Uterus (tissue), 4 donors: Measurements from ENCODE around the gene CLMP. TPM values are rescaled to one million over a fixed set of nuclear protein-coding genes. Genes with fewer than 3 reads are reported as not detected.

ENCODE experiments used
- DNase-seq, 2 donors: peaks; one replicate each; pipeline ENCODE4 v3.0.0-alpha.2; 2019 to 2020
- H3K27ac ChIP-seq, 2 donors: fragments of 200-600 bp; sonication (generic); 1 replicate in 1 of 2; 2 replicates in 1 of 2; pipeline ENCODE4 v1.5.1; 2016 to 2018
- H3K27me3 ChIP-seq, 2 donors: fragments of 200-600 bp; sonication (generic); one replicate each; pipeline ENCODE4 v1.5.1; 2018 to 2019; ENCODE audit warnings: control low read depth in 1 of 2
- H3K36me3 ChIP-seq, 2 donors: fragments of 200-600 bp; sonication (generic); one replicate each; pipeline ENCODE4 v1.5.1; 2019; ENCODE audit warnings: control low read depth in 1 of 2
- H3K4me1 ChIP-seq, 2 donors: fragments of 200-600 bp; sonication (generic); one replicate each; pipeline ENCODE4 v1.5.1; 2018 to 2019; ENCODE audit warnings: control low read depth in 1 of 2
- H3K4me3 ChIP-seq, 2 donors: fragments of 200-600 bp; sonication (generic); 1 replicate in 1 of 2; 2 replicates in 1 of 2; pipeline ENCODE4 v1.5.1; 2018 to 2019; ENCODE audit warnings: mild to moderate bottlenecking in 1 of 2
- H3K9me3 ChIP-seq, 2 donors: fragments of 200-600 bp; sonication (generic); one replicate each; pipeline ENCODE4 v1.5.1; 2019; ENCODE audit warnings: control low read depth in 1 of 2
- POLR2A ChIP-seq, 2 donors: fragments of 450-650 bp; IDR thresholded peaks; one replicate each; pipeline ENCODE4 v1.6.1; 2016; ENCODE audit warnings: antibody characterized with exemption in 2 of 2, mild to moderate bottlenecking in 1 of 2, moderate library complexity in 1 of 2
- intact Hi-C: fragments of 100-400 bp; cut with DNase I; formaldehyde crosslinking; loops from one replicate; pipeline ENCODE4 v1.15.1; 2023; ENCODE audit warnings: low total_unique reads
- total RNA-seq, 4 donors: library from RNA; depleted of rRNA in 3 of 4; stranded (reverse); fragments of >200 nt in 3 of 4; gene quantifications; one replicate each; pipeline versions ENCODE4 v1.1.0 to v1.2.4, GENCODE V29; 2014 to 2023
- TF ChIP-seq, protein P1 (sequence below), 4 experiments: fragments of 200-600 bp in 2 of 4; fragments of 450-650 bp in 2 of 4; sonication (generic) in 2 of 4; IDR thresholded peaks; one replicate each; pipeline ENCODE4 v1.5.1; 2016 to 2019; ENCODE audit warnings: antibody characterized with exemption in 4 of 4, mild to moderate bottlenecking in 2 of 4, moderate library complexity in 1 of 4
- donor health status: DM: yes; HTN: yes; CAD: no.

CLMP gene
- total RNA-seq, 4 donors from 2014 or later, result 51.6 to 143 (median 95.7) TPM

DNA sequence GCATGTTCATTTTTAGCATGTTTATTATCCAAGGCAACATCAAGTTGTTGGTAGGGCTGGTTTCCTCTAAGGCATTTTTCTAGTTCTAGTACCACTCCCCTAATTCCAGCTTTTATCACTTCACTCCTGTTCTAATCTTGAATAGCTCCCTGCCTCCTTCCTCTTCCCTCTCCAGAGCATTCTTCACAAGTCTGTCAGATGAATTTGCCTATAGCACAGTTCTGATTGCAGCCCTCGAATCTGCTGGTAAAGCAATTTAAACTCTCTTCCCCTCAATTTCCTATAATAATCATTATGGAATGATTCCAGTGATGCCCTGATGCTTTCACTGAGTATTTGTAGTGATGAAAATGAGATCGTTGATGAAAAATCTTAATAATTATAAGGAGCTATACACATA, 43.3 kb downstream of the CLMP start:
- no peak overlapping the region for H3K27ac ChIP-seq
- TF ChIP-seq, protein P1, sequence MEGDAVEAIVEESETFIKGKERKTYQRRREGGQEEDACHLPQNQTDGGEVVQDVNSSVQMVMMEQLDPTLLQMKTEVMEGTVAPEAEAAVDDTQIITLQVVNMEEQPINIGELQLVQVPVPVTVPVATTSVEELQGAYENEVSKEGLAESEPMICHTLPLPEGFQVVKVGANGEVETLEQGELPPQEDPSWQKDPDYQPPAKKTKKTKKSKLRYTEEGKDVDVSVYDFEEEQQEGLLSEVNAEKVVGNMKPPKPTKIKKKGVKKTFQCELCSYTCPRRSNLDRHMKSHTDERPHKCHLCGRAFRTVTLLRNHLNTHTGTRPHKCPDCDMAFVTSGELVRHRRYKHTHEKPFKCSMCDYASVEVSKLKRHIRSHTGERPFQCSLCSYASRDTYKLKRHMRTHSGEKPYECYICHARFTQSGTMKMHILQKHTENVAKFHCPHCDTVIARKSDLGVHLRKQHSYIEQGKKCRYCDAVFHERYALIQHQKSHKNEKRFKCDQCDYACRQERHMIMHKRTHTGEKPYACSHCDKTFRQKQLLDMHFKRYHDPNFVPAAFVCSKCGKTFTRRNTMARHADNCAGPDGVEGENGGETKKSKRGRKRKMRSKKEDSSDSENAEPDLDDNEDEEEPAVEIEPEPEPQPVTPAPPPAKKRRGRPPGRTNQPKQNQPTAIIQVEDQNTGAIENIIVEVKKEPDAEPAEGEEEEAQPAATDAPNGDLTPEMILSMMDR (IDR thresholded peaks at IDR 0.05), result no peak
- no peak for TF ChIP-seq POLR2A (IDR thresholded peaks at IDR 0.05)
- H3K4me3 ChIP-seq, result no peak overlapping the region
- H3K9me3 ChIP-seq, result no peaks in the 10 kb centered on the region
- DNase-seq, result no peak
- intact Hi-C loops, result no loop called here
- no peaks in the 10 kb centered on the region for H3K27me3 ChIP-seq
- H3K36me3 ChIP-seq, result no peaks in the 10 kb centered on the region
- no peaks in the 10 kb centered on the region for H3K4me1 ChIP-seq

DNA sequence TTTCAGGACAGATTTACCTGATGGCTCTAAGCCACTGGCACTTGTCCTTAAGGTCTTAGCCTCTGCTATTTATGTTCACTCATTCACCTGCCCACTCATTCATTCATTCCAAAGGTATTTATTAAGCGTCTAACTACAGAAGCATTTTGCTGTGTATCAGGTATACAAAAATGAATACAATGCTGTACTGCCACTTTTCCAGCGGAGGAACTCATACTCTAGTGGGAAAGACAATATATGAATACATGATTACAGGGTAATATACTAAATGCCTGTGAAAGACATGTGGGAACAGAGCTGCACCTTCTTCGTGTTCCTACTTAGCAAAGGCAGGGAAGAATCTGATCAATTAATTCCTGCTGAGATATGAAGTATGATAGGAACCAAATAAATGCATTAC, 43.7 kb downstream of the CLMP start:
- intact Hi-C loops, result no loop called here
- no peaks in the 10 kb centered on the region for H3K27me3 ChIP-seq

DNA sequence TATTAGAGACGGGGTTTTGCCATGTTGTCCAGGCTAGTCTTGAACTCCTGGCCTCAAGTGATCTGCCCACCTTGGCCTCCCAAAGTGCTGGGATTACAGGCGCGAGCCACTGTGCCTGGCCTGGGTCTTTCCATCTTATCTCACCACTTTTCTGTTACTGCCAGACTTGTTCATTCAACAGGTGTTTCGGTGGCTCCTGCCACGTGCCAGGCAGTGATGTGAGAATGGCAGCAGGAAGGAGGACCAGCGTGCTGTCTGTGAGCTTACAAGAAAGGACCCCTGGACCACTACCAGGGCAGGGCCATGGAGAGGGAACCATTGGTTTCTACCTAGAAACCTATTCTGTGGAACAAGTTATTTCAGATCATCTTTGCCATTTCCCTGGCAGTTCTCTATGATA, 44.2 kb downstream of the CLMP start:
- Histone ChIP-seq H3K4me1 (no peaks in the 10 kb centered on the region), H3K4me3 (no peak overlapping the region), H3K27me3 (no peaks in the 10 kb centered on the region), H3K27ac (no peak overlapping the region), H3K36me3 (no peaks in the 10 kb centered on the region), H3K9me3 (no peaks in the 10 kb centered on the region)
- TF ChIP-seq POLR2A (IDR thresholded peaks at IDR 0.05), result no peak
- TF ChIP-seq, protein P1 (IDR thresholded peaks at IDR 0.05), result no peak
- intact Hi-C loops, result no loop called here
- no peak for DNase-seq

More for the DNA sequence above, 43.7 kb downstream of the CLMP start:
- no peak for TF ChIP-seq POLR2A (IDR thresholded peaks at IDR 0.05)
- TF ChIP-seq, protein P1 (IDR thresholded peaks at IDR 0.05), result no peak
- Histone ChIP-seq H3K27ac (no peak overlapping the region), H3K4me1 (no peaks in the 10 kb centered on the region), H3K4me3 (no peak overlapping the region), H3K36me3 (no peaks in the 10 kb centered on the region), H3K9me3 (no peaks in the 10 kb centered on the region)
- no peak for DNase-seq

DNA sequence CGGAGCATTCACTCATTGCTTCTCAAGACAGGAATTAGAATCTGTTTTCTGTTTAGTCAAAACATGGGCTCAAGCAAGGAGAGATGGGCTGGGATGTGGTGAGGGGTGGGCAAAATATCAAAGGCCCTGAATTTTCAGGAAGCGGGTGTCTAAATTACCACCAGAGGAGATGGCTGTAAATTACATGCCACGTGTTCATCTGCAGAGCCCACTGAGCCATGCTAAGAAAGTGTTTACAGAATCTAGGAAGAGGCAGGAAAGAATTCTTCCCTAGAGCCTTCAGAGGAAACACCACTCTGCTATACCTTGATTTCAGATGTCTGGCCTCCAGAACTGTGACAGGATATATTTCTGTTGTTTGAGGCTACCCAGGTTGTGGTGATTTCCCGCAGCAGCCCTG, 46.1 kb downstream of the CLMP start:
- Histone ChIP-seq H3K4me3 (no peak overlapping the region), H3K4me1 (no peaks in the 10 kb centered on the region), H3K27ac (no peak overlapping the region), H3K27me3 (no peaks in the 10 kb centered on the region), H3K9me3 (no peaks in the 10 kb centered on the region), H3K36me3 (no peaks in the 10 kb centered on the region)
- no peak for DNase-seq
- TF ChIP-seq, protein P1 (IDR thresholded peaks at IDR 0.05), result no peak
- TF ChIP-seq POLR2A (IDR thresholded peaks at IDR 0.05), result no peak
- intact Hi-C loops, result no loop called here

DNA sequence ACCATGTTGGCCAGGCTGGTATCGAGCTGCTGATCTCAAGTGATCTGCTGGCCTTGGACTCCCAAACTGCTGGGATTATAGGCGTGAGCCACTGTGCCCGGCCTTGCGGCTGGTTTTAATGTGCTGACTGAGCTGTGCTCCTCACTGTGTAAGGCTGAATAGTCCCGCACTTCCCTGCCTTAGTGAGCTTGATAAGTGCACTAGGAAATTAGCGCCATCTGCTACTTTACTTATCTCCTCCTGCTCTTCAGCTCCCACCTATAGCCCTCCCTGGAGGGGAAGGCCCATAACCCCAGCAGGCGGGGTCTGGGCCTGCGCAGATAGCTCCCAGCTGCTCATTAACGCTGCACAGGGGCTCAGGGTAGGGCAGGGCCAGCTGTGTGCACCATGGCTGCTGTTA, 49.4 kb downstream of the CLMP start:
- Histone ChIP-seq H3K4me1 (no peaks in the 10 kb centered on the region), H3K9me3 (no peaks in the 10 kb centered on the region), H3K4me3 (no peak overlapping the region), H3K36me3 (no peaks in the 10 kb centered on the region), H3K27ac (no peak overlapping the region), H3K27me3 (no peaks in the 10 kb centered on the region)
- TF ChIP-seq, protein P1 (IDR thresholded peaks at IDR 0.05), result no peak
- TF ChIP-seq POLR2A (IDR thresholded peaks at IDR 0.05), result no peak
- no peak for DNase-seq
- intact Hi-C loops, result no loop called here
